NCI-H2081 (cell line): ENCODE measurements around the gene DPP6.

Experiments
- DNase-seq, 2 experiments: peaks; one replicate each; lab custom pipeline; 2025; lab: John Stamatoyannopoulos, UW

Gene DPP6

GRCh38 chr7:154412105-154412504, 359.9 kb downstream of the DPP6 start:
- DNase-seq: no peak

- DNase-seq: no peak
These were observed 363.7 kb downstream of the DPP6 start for GRCh38 chr7:154415709-154416399.

- no peak for DNase-seq
These were observed 364.5 kb downstream of the DPP6 start for GRCh38 chr7:154416714-154417113.

GRCh38 chr7:154419344-154419743, 367.1 kb downstream of the DPP6 start:
- DNase-seq: no peak

- no peak for DNase-seq
These were observed 371.0 kb downstream of the DPP6 start for GRCh38 chr7:154423231-154423630.

GRCh38 chr7:154424350-154424749, 372.2 kb downstream of the DPP6 start:
- DNase-seq: peak; percentile 17 to 48

- no peak for DNase-seq
These were observed 373.1 kb downstream of the DPP6 start for GRCh38 chr7:154425271-154425670.

GRCh38 chr7:154426778-154427177, 374.6 kb downstream of the DPP6 start:
- DNase-seq: no peak

- DNase-seq: no peak
These were observed 375.3 kb downstream of the DPP6 start for GRCh38 chr7:154427533-154427932.

- no peak for DNase-seq
These were observed 377.6 kb downstream of the DPP6 start for GRCh38 chr7:154429666-154430404.

- DNase-seq: no peak
These were observed 378.4 kb downstream of the DPP6 start for GRCh38 chr7:154430640-154431039.

GRCh38 chr7:154431045-154431444, 378.8 kb downstream of the DPP6 start:
- no peak for DNase-seq

- no peak for DNase-seq
These were observed 381.7 kb downstream of the DPP6 start for GRCh38 chr7:154433632-154434598.

GRCh38 chr7:154436560-154436959, 384.4 kb downstream of the DPP6 start:
- DNase-seq: no peak

GRCh38 chr7:154437234-154437633, 385.0 kb downstream of the DPP6 start:
- DNase-seq: no peak

- DNase-seq: no peak
These were observed 386.6 kb downstream of the DPP6 start for GRCh38 chr7:154438571-154439367.

GRCh38 chr7:154440058-154440457, 387.9 kb downstream of the DPP6 start:
- no peak for DNase-seq

- DNase-seq: no peak
These were observed 388.5 kb downstream of the DPP6 start for GRCh38 chr7:154440651-154441050.

- no peak for DNase-seq
These were observed 389.6 kb downstream of the DPP6 start for GRCh38 chr7:154441811-154442210.

GRCh38 chr7:154442939-154443338, 390.7 kb downstream of the DPP6 start:
- DNase-seq: no peak

GRCh38 chr7:154450451-154450850, 398.3 kb downstream of the DPP6 start:
- no peak for DNase-seq
